GM18873 (cell line): ENCODE data around the gene SORCS3.

Experiments used
- ATAC-seq: cut with Tn5 transposase; IDR thresholded peaks from one replicate; pipeline ENCODE4 v1.9.1; 2021; ENCODE audit warnings: mild to moderate bottlenecking, moderate library complexity, moderate number of reproducible peaks; ENCODE audit not compliant: unreplicated experiment, low FRiP score

SORCS3 gene

GRCh38 chr10:104822088-104822487, 181.0 kb downstream of the SORCS3 start:
- ATAC-seq, result no peak

DNA sequence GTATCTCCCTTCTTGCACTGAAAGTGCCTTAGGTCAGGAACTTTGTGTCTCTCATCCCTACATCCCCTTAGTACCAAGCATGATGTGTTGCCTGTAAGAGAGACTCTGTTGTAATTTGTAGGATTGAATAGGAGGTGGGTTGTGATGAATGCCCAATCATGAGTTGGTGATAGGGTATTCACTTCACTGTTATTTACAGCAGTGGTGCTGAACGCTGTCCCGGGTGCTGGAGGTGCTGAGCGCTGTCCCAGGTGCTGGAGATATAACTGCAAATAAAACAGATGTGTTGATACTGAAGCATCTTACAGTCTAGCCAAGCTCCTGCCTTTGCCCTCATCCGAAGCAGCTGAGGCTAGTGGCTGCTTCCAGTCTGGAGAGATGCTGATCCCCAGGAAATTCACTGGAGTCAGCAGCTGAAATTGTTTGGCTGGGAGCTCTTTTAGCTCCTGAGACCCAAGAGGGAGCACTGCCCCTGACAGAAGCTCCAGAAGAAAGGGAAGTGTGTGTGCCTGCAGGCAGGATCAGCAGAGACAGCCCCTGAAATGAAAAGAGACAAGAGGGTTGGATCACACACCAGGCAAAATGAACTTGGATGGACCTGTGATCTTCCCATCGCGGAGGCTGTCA, 183.4 kb downstream of the SORCS3 start:
- no peak for ATAC-seq

DNA sequence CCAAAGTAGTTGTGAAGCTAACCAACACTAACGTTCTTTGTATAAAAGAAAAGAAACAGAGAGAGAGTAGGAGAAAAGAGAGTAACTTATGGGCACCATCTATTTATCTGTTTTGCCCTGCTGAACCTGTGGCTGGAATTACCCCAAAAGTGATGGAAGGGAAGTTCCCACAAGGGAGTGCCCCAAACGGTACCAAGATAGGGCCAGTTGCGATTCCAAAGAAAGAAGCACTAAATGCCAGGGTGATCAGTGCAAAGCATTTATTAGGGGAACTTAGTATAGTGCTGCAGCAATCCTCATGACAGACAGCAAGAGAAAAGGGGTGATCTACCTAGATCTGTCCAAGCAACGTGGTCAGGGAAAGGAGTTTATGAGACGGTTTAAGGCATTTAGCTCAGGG, 190.2 kb downstream of the SORCS3 start:
- no peak for ATAC-seq

GRCh38 chr10:104834580-104834979, 193.5 kb downstream of the SORCS3 start:
- ATAC-seq, result no peak

DNA sequence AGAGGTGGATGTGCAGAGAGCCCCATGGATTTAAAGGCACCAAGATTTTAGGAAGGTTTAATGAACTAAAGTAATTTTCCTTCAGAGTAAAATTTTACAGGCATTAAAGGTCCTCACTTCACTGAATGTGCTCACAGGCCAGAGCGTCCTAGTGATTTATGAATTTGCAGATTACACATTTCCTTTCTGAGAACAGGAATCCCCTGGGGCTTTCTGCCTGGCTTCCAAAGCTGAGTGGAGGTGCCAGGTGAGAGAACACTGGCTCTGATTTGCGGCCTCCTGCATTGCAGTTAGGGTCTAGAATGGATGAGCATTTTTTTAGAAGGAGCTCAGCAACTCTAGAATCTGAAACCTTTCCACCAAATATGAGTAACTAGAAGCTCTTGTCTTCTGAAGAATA, 194.3 kb downstream of the SORCS3 start:
- ATAC-seq, result peak; percentile 70

DNA sequence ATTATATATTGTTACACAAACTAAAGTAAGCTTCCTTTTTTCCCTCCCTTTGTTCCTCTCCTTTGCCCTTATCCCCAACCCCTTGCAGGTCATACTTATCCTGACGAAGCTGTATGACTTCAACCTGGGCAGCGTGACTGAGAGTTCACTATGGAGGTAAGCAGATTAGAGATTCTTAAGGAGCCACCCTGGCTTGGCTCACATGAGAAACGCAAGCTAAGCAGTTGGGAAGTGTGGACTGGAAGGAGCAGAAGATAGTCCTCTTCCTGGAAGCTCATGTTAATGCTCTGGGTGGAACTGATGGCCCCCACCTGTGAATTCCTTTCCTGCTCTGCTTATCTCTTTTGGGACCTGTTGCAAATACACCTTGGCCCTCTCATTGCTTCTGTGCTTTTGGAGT, 201.6 kb downstream of the SORCS3 start:
- ATAC-seq, result no peak

DNA sequence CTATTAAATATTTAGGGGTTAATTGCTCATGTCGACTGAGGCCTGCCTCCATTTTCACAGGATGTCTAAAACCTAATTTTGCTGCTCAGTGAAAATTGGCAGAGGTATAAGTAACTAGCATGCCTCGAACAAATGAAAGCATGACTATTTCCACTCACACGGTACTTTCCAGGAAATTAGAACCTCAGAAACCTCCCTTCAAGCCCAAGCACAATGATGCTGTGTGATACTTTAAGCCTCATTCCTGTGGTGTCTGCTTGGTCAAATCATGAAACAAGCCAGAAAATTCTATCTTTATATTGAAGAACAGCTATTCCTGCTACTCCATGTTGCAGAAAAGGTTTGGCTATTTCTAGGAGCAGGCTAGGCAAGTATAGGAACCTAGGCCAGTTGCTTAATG, 203.0 kb downstream of the SORCS3 start:
- ATAC-seq, result no peak

DNA sequence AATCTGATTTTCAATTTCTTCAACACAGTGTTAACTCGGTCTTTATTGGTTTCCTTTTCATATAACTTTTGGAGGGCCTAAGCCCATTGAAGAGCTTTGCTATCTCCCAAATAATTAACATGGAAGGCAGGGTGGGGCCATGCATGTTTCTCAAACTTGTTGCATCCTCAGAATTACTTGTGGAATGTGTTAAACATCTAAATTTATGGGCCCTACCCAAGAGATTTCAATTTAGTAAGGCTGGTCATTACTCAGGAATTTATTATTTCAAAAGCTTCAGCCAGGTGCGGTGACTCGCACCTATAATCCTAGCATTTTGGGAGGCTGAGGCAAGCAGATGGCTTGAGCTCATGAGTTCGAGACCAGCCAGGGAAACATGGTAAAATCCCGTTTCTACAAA, 208.9 kb downstream of the SORCS3 start:
- ATAC-seq, result no peak

- ATAC-seq, result no peak
Measured at GRCh38 chr10:104867966-104868598, 227.0 kb downstream of the SORCS3 start.

GRCh38 chr10:104872691-104873090, 231.6 kb downstream of the SORCS3 start:
- no peak for ATAC-seq

DNA sequence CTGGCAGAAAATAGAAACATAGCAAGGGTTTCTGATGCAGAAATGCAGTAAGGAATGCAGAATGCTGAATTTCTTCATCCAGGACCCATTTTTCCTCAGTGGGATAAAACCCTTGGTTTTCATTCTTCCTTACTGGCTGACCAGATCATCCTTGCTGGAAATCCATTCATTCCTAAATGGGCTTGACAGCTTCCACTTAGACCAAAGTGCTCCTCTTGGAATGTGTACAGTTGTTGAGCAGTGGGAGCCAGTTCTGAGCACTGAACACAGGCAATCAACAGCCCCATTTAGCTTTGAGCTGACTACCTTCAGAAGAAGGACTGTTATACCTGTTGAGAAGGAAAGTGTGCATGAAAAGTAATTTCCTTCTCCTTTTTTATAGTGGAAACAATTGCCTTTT, 232.1 kb downstream of the SORCS3 start:
- no peak for ATAC-seq

DNA sequence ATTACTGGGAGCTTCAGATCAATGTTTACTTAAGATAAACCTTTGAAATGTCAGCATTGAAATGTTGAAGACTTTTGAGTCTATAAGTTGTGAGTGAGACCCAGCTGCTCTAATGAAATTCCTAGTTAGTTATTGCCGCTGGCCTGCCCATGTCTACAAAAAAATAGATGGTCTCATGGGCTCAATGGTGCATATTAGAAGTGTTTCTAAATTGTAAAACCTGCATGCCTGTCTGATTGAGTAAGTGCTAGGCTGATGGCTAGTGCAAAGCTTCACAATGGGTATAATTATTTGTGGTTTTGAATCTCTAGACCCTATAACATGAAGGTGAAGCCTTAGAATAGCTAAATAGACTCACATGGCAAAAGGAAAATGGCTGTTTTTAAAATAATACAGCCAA, 234.5 kb downstream of the SORCS3 start:
- ATAC-seq, result no peak

GRCh38 chr10:104880624-104881398, 239.7 kb downstream of the SORCS3 start:
- no peak for ATAC-seq

DNA sequence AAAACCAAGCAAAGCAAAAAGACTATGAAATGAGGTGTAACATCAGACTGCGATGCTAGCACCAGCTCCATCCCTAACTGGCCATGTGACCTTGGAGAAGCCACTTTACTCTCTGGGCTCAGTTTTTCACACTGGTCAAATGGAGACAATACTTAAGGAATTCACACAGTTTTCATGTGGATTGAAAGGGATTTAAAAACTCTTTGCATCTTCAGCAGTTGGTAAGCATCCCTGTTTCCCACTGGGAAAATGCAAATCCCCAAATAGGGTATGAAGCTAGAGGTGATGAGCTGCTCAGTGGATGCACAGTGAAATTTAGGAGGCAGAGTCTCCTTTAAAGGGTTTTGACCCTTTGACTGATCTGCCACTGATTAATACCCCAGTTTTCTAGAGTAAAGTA, 240.7 kb downstream of the SORCS3 start:
- no peak for ATAC-seq

- ATAC-seq, result no peak
Measured at GRCh38 chr10:104892879-104893617, 252.0 kb downstream of the SORCS3 start.

- no peak for ATAC-seq
Measured at GRCh38 chr10:104893701-104894100, 252.6 kb downstream of the SORCS3 start.

GRCh38 chr10:104894681-104895080, 253.6 kb downstream of the SORCS3 start:
- ATAC-seq, result no peak

- ATAC-seq, result no peak
Measured at GRCh38 chr10:104895541-104895940, 254.5 kb downstream of the SORCS3 start.

GRCh38 chr10:104895981-104896380, 254.9 kb downstream of the SORCS3 start:
- ATAC-seq, result no peak

- no peak for ATAC-seq
Measured at GRCh38 chr10:104897696-104898095, 256.6 kb downstream of the SORCS3 start.

DNA sequence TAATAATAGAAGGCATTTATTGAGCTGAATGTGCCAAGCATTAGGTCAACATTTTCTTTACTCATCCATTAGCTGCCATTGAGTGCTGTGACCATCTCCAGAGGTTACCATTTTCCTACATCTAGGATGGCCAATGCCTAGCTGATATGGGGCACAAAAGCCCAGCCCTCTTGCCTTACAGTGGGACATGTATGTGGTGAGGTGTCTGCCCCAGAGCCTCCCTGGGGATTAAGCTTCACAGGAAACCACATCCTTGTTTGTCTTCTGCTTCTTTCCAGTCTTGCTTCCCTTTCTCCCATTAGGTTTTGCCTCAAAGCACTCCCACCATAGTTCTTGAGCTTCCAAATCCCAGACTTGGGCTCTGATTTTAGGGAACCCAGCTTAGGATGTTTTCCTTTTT, 258.7 kb downstream of the SORCS3 start:
- no peak for ATAC-seq
